Fibroblast of upper back skin (primary cell): Measurements from ENCODE around the gene LYRM2.
"Not testable (repeated sequence)": the region's sequence is repeated elsewhere in the genome, so short reads cannot be mapped to it uniquely, and the experiment has no call there.

Experiments used
- DNase-seq: peaks from one replicate; pipeline ENCODE4 v3.0.0-alpha.2; 2013

LYRM2 gene

GRCh38 chr6:89644864-89645263 is 6.3 kb upstream of the LYRM2 start:
- DNase-seq = no peak

DNA sequence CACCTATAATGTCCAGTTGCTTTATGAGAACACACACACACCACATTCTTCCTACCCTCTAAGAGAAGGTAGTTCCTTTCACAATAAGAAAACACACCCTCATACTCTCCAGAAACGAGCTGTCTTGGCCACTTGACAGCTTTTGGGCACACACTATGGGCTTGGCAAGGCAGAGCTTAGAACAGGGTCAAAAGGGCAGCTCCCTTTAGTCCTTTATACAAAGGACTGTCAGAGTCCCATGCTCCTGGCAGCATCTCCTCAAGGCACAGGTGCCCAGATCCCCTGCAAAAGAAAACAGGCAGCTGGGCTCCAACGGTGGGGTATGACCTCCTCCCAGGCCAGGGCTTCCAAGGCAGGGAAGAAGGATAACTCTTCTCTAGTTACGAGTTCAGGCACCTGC is 4.9 kb upstream of the LYRM2 start:
- DNase-seq = no peak

- DNase-seq = no peak
Observed at GRCh38 chr6:89642956-89643355, 4.4 kb upstream of the LYRM2 start.

DNA sequence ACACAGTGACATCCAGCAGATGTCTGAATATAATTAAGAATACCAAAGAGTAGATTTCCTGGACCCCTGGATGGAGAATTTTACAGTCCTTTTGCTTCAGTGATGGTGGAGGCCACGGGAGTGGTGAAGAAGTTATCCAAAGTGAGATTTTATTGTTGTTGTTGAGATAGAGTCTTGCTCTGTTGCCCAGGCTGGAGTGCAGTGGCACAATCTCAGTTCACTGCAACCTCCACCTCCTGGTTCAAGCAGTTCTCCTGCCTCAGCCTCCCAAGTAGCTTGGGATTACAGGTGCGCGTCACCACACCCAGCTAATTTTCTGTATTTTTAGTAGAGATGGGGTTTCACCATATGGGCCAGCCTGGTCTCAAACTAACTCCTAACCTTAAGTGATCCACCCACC is 3.0 kb upstream of the LYRM2 start:
- not testable (repeated sequence) for DNase-seq

GRCh38 chr6:89640804-89641203 is 2.3 kb upstream of the LYRM2 start:
- peak; percentile 46 for DNase-seq

DNA sequence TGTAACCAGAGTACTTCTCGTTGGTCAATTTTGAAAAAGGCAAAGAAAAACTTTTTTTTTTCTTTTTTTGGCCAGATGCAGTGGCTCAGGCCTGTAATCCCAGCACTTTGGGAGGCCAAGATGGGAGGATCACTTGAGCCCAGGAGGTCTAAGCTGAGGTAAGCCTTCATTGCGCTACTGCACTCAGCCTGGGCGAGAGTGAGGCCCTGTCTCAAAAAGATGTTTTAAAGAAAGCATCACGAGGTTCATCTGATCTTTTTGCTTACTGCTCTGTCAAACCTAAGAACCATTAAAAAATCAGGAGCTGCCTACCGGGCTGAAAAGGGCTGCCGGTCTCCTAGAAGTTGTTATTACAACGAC is 607 bp downstream of the LYRM2 start:
- no peak for DNase-seq

DNA sequence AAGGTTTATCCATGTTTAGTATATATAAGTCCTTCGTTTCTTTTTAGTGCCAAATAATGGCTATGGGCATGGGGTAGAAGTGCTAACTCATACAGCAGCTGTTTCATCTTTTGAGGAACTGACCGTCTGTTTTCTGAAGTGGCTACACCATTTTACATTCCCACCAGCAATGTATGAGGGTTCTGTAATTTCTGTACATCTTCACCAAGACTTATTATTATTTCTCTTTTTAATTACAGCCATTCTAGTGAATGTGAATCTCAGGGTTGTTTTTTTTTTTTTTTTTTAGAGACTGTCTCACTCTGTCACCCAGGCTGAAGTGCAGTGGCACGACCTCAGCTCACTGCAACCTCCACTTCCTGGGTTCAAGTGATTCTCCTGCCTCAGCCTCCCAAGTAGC is 2.1 kb downstream of the LYRM2 start:
- not testable (repeated sequence) for DNase-seq

GRCh38 chr6:89630488-89630887 is 8.1 kb downstream of the LYRM2 start:
- no peak for DNase-seq

DNA sequence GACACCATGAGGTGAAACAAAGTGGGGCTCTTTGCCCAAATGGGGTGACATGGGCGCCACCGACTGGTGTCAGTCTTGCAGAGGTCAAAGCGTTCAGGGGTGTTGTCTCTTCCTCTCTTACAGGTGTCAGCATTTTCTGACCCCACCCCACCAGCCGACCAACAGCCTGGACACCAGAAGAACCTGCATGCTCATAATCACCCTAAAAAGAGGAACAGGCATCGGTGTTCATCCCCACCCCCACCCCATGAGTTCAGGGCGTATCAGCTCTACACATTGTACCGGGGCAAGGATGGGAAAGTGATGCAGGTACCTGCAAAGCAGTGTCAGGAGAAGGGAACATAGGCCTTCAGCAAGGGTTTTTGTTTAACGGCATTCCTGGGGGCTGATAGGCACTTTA is 14.8 kb downstream of the LYRM2 start:
- DNase-seq = no peak

DNA sequence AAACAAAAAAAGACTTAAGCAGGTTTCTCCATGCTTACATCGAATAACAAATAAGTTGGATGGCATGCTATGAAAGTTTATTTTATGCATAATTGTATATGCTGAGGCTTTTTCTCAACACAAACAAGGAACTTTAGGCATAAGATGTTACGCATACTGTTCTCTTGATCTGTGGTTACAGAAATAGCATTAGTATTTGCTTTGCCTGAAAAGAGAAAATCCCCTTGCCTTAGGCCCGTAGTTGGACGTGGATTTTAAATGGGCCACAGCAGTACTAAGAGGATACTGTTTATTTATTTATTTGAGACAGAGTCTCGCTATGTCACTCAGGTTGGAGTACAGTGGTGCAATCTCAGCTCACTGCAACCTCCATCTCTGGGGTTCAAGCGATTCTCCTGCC is 19.0 kb downstream of the LYRM2 start:
- no peak for DNase-seq

GRCh38 chr6:89618026-89618425 is 20.5 kb downstream of the LYRM2 start:
- DNase-seq = no peak

DNA sequence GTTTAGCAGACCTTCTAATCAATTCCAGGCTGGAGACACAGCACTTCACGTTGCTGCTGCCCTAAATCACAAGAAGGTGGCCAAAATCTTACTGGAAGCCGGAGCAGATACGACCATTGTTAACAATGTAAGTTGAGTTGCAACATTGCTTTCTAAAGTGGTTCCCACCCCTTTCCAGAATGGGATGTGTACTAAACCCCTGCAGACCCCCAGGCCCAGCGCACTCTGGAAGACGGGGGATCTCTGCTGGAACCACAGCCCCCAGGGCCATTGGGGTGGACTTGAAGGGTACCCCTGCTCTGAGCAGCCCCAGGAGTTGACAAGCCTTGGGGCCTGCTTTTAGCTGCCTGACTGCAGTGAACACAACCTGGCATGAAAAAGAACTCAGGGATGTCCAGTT is 22.0 kb downstream of the LYRM2 start:
- no peak for DNase-seq

- DNase-seq = no peak
Observed at GRCh38 chr6:89615882-89616281, 22.7 kb downstream of the LYRM2 start.

GRCh38 chr6:89613790-89614189 is 24.8 kb downstream of the LYRM2 start:
- DNase-seq = no peak

GRCh38 chr6:89612121-89612520 is 26.4 kb downstream of the LYRM2 start:
- DNase-seq = no peak

- DNase-seq = peak; percentile 34
Observed at GRCh38 chr6:89611666-89612065, 26.9 kb downstream of the LYRM2 start.

DNA sequence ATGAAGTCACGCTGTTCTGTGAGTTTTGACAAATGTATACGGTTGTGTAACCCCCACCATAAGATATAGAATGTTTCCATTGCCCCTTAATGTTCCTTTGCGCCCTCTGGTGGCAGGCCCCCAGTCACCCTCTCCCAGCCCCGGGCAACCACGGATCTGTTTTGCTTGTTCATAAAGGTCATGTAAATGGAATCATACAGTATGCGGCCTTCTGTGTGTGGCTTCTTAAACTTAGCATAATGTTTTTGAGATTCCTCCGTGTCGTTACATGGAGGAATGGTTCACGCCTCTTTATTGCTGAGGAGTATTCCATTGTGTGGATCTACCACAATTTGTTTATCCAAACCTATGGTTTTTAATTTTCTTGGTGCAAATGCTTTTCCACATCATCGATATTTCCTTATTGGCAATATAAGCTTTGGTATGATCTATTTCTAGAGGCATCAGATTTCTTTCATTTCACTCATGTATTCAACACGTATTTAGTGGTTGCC is 28.4 kb downstream of the LYRM2 start:
- DNase-seq = peak; percentile 36

DNA sequence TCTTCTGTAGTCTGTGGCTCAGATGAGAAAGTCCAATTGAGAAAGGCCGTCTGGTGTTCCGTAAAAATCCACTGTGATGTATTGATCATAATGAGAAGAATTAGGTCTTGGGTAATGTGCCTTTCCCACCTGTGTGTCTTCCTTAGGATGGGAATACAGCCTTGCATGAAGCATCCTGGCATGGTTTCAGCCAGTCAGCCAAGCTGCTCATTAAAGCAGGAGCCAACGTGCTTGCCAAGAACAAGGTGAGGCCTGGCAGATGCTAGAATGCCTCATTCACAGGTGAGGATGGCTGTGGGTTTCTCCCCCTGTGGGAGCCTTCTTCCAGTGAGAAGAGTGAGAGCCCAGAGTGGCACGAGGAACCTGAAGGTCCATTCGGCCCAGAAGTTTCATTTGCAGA is 32.7 kb downstream of the LYRM2 start:
- no peak for DNase-seq

DNA sequence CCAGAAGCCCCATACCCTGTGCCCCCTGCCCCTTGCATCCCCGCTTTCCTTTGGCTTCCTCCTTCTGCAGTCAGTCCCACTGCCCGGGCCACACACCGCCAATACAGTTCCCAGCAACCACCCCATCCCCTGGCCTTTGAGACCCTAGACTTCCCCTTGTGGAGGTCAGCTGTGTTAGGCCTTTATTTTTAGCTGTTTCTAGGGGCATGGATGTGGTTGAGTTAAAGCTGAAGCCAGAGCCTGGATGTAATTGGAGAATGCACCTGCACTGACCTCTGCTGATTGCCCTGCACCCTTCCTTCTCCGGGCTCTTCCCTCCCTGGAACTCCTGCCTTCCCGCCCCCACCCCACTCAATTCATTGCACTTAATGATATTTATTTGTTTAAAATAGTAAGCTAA is 33.9 kb downstream of the LYRM2 start:
- no peak for DNase-seq

GRCh38 chr6:89602166-89602565 is 36.4 kb downstream of the LYRM2 start:
- no peak for DNase-seq

GRCh38 chr6:89599727-89600126 is 38.8 kb downstream of the LYRM2 start:
- no peak for DNase-seq

- peak; percentile 50 for DNase-seq
Observed at GRCh38 chr6:89597988-89598387, 40.6 kb downstream of the LYRM2 start.

DNA sequence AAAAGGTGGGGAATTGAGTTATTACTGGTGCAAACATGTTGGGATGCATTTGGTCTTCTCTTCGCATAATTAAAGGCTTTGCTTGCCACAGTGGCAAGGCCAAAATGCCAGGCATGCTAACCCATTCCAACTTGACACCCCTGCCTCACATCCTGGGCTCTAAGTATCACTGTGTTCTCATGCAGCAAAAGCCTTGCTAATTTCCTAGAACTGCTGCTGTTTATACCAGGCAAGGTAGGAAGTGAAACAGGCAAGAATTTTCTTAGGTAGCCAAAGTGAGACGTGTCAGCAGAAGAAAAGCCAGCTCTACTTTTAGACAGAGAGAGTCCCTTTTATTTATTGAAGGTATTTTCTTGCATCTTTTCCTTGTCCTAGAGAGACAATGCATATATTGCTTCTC is 41.2 kb downstream of the LYRM2 start:
- no peak for DNase-seq

GRCh38 chr6:89596484-89596883 is 42.1 kb downstream of the LYRM2 start:
- no peak for DNase-seq

GRCh38 chr6:89596056-89596455 is 42.5 kb downstream of the LYRM2 start:
- no peak for DNase-seq

GRCh38 chr6:89591745-89592144 is 46.8 kb downstream of the LYRM2 start:
- DNase-seq = no peak
